NB4 (cell line): ENCODE results near the gene DRC3.
A peak's percentile ranks its signal among the peaks of the same experiment; 100 is the strongest.

Experiments
- DNase-seq: peaks from one replicate; pipeline ENCODE4 v3.0.0; 2010; ENCODE audit warnings: low read depth
- H3K4me3 ChIP-seq: one replicate; pipeline ENCODE4 v1.5.1; 2011; ENCODE audit warnings: mild to moderate bottlenecking, low read depth, low read length, moderate library complexity
- MYC ChIP-seq: IDR thresholded peaks from 2 replicates; pipeline ENCODE4 v1.6.1; 2011; ENCODE audit warnings: low read depth, low read length
- POLR2A ChIP-seq: IDR thresholded peaks from 2 replicates; pipeline ENCODE4 v1.6.1; 2011; ENCODE audit warnings: mild to moderate bottlenecking; ENCODE audit not compliant: insufficient read length; ENCODE audit errors: extremely low read depth
- TF ChIP-seq, protein P1 (sequence below): IDR thresholded peaks from 2 replicates; pipeline ENCODE4 v1.6.1; 2011; ENCODE audit warnings: low read depth, low read length
- TF ChIP-seq, protein P2 (sequence below): IDR thresholded peaks from one replicate; pipeline ENCODE4 v1.5.1; 2012; ENCODE audit warnings: low read depth, low read length

The DRC3 gene

DNA sequence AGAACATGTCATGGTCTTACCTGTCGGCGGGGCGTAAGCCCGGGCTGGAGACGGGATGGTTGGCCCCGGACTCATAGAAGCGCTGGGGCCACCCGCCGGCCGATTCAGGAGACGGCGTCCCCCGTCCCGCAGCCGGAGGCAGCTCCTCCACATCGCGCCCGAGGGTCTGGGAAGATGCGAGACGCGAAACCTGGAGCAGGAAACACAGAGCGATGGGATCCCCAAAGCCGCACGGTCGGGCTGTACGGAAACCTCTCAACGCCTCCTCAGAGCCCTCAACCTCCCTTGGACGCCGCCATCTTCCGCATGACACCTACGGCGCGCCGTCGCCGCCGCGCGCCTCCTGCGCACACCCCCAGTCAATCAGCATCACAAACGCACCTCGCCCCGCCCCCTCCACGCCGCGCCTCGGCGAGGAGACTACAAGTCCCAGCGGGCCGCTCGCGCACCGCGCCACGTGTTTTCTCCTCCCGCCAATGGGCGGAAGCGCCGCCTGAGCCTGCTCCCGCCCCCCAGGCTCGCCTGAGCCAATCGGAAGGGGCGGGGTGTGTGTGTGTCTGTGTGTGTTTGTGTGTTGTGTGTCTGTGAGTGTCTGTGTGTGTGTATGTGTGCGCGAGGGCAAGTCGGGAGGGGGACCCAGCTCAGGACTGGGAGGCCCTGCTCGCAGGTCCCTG, 66.3 kb downstream of the DRC3 start, which contains the start of the genes ATPAF2 and GID4:
ATPAF2 (minus strand) TSS at position 308 of the 674 bp plus-strand sequence; CDS start at position 153, 155 bp downstream.
GID4 (plus strand) TSS at position 548 of the 674 bp plus-strand sequence; CDS start at position 605, 57 bp downstream.
- H3K4me3 ChIP-seq: peak within 1 kb of the TSS; percentile 83
- TF ChIP-seq POLR2A (no peak), MYC (peak; percentile 86)
- TF ChIP-seq, protein P1, sequence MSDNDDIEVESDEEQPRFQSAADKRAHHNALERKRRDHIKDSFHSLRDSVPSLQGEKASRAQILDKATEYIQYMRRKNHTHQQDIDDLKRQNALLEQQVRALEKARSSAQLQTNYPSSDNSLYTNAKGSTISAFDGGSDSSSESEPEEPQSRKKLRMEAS: peak; percentile 98
- TF ChIP-seq, protein P2, sequence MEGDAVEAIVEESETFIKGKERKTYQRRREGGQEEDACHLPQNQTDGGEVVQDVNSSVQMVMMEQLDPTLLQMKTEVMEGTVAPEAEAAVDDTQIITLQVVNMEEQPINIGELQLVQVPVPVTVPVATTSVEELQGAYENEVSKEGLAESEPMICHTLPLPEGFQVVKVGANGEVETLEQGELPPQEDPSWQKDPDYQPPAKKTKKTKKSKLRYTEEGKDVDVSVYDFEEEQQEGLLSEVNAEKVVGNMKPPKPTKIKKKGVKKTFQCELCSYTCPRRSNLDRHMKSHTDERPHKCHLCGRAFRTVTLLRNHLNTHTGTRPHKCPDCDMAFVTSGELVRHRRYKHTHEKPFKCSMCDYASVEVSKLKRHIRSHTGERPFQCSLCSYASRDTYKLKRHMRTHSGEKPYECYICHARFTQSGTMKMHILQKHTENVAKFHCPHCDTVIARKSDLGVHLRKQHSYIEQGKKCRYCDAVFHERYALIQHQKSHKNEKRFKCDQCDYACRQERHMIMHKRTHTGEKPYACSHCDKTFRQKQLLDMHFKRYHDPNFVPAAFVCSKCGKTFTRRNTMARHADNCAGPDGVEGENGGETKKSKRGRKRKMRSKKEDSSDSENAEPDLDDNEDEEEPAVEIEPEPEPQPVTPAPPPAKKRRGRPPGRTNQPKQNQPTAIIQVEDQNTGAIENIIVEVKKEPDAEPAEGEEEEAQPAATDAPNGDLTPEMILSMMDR: no peak
- peak; percentile 100 for DNase-seq

GRCh38 chr17:18039535-18040260, 67.0 kb downstream of the DRC3 start:
- peak overlapping the region; percentile 83 for H3K4me3 ChIP-seq
- TF ChIP-seq, protein P1: no peak
- TF ChIP-seq MYC: no peak
- no peak for TF ChIP-seq POLR2A
- TF ChIP-seq, protein P2: no peak
- DNase-seq: peak; percentile 45

- peak overlapping the region; percentile 83 for H3K4me3 ChIP-seq
- peak; percentile 24 for DNase-seq
- TF ChIP-seq POLR2A: no peak
- TF ChIP-seq, protein P2: no peak
- TF ChIP-seq MYC: no peak
- TF ChIP-seq, protein P1: no peak
Measured at GRCh38 chr17:18040261-18040858, 67.7 kb downstream of the DRC3 start.

GRCh38 chr17:18041776-18042175, 69.1 kb downstream of the DRC3 start:
- TF ChIP-seq, protein P2: no peak
- TF ChIP-seq POLR2A (no peak), MYC (no peak)
- TF ChIP-seq, protein P1: no peak
- DNase-seq: peak; percentile 43
- H3K4me3 ChIP-seq: no peak overlapping the region

- TF ChIP-seq, protein P1: no peak
- TF ChIP-seq, protein P2: no peak
- no peak for TF ChIP-seq POLR2A
- no peak for TF ChIP-seq MYC
- no peak overlapping the region for H3K4me3 ChIP-seq
- no peak for DNase-seq
Measured at GRCh38 chr17:18042983-18043382, 70.3 kb downstream of the DRC3 start.
